Panc1 (cell line): ENCODE results near the gene FAM227B. TPM values are rescaled to one million over a fixed set of nuclear protein-coding genes. Genes with fewer than 3 reads are reported as not detected.
"Not testable (repeated sequence)": the region's sequence is repeated elsewhere in the genome, so short reads cannot be mapped to it uniquely, and the experiment has no call there.

Source experiments
- ATAC-seq: fragments of 200-7000 bp; cut with Tn5 transposase; 2 replicates; pipeline ENCODE4 v1.9.1; 2020; ENCODE audit warnings: mild to moderate bottlenecking, moderate library complexity
- BruUV-seq: library from RNA; stranded (reverse); fragments of 400-500 nt; replicated peaks from 2 replicates; lab custom pipeline; 2021; lab: Mats Ljungman, UMichigan
- CTCF ChIA-PET: fragments of 300-600 bp; sonication (Branson Sonifier 250); formaldehyde crosslinking; loops from one replicate; lab custom pipeline; 2022; ENCODE audit warnings: antibody characterized with exemption; lab: Charles Lee
- POLR2A ChIA-PET: fragments of 300-600 bp; sonication (Branson Sonifier 250); formaldehyde crosslinking; loops from one replicate; lab custom pipeline; 2022; ENCODE audit warnings: antibody characterized with exemption; lab: Charles Lee
- DNase-seq: peaks from one replicate; pipeline ENCODE4 v3.0.0-alpha.2; 2010; ENCODE audit warnings: low read depth, low spot score
- H3K27ac ChIP-seq: 2 replicates; pipeline ENCODE4 v1.5.1; 2011; ENCODE audit warnings: mild to moderate bottlenecking, low read length, inconsistent platforms
- H3K27me3 ChIP-seq: fragments of 200-500 bp; sonication (Bioruptor generic); 2 replicates; pipeline ENCODE4 v1.6.0; 2014; ENCODE audit warnings: low read length, inconsistent platforms; ENCODE audit not compliant: control insufficient read depth, insufficient read depth
- H3K36me3 ChIP-seq: fragments of 200-500 bp; sonication (Bioruptor generic); 2 replicates; pipeline ENCODE4 v1.5.1; 2014; ENCODE audit warnings: inconsistent platforms, mild to moderate bottlenecking, low read length, moderate library complexity; ENCODE audit not compliant: control insufficient read depth, insufficient read depth
- H3K4me1 ChIP-seq: 2 replicates; pipeline ENCODE4 v1.5.1; 2011; ENCODE audit warnings: inconsistent platforms, mild to moderate bottlenecking, low read length, moderate library complexity; ENCODE audit not compliant: control insufficient read depth, insufficient read depth
- H3K4me3 ChIP-seq, 2 experiments: 2 replicates each; pipeline ENCODE4 v1.5.1; 2011 to 2012; ENCODE audit warnings: low read depth in 2 of 2, low read length in 2 of 2, mild to moderate bottlenecking in 2 of 2, inconsistent platforms in 1 of 2, moderate library complexity in 1 of 2
- H3K9me3 ChIP-seq: fragments of 200-500 bp; sonication (Bioruptor generic); 2 replicates; pipeline ENCODE4 v1.5.1; 2014; ENCODE audit warnings: low read depth, mild to moderate bottlenecking, inconsistent platforms, low read length, moderate library complexity; ENCODE audit not compliant: control insufficient read depth, insufficient read depth
- CTCF ChIP-seq: fragments of 450-650 bp; IDR thresholded peaks from 2 replicates; pipeline ENCODE4 v1.5.1; 2017; ENCODE audit warnings: mild to moderate bottlenecking
- POLR2AphosphoS5 ChIP-seq: IDR thresholded peaks from 2 replicates; pipeline ENCODE4 v1.6.1; 2012; ENCODE audit warnings: mild to moderate bottlenecking, low read depth, low read length, moderate library complexity
- SIN3A ChIP-seq: IDR thresholded peaks from 2 replicates; pipeline ENCODE4 v1.6.1; 2012; ENCODE audit warnings: low read depth, mild to moderate bottlenecking, low read length, moderate library complexity, borderline replicate concordance; ENCODE audit not compliant: insufficient read depth
- TCF7L2 ChIP-seq: IDR thresholded peaks from 2 replicates; pipeline ENCODE4 v1.6.1; 2011; ENCODE audit warnings: mild to moderate bottlenecking, low read depth, low read length, inconsistent platforms
- in situ Hi-C: cut with HindIII; loops from 2 replicates; pipeline ENCODE4 v1.10.0; 2016; ENCODE audit warnings: low sequenced_read_pairs, low pct_unique_long_range_greater_than_20kb
- intact Hi-C: fragments of 100-400 bp; cut with micrococcal nuclease; formaldehyde crosslinking; loops from one replicate; pipeline ENCODE4 v1.10.0; 2022; ENCODE audit not compliant: unreplicated experiment
- total RNA-seq: library from RNA; stranded (reverse); gene quantifications from one replicate; pipeline ENCODE4 v1.2.1, GENCODE V29; 2021; ENCODE audit not compliant: unreplicated experiment
- TF ChIP-seq, protein P1 (sequence below), 2 experiments: IDR thresholded peaks; 2 replicates each; pipeline ENCODE4 v1.6.1; 2011 to 2012; ENCODE audit warnings: low read depth in 2 of 2, control low read depth in 1 of 2, low read length in 1 of 2, mild to moderate bottlenecking in 1 of 2, moderate library complexity in 1 of 2; ENCODE audit not compliant: insufficient read depth in 1 of 2

FAM227B gene
- total RNA-seq, 1 experiment from 2014 or later: 1.2 TPM

DNA sequence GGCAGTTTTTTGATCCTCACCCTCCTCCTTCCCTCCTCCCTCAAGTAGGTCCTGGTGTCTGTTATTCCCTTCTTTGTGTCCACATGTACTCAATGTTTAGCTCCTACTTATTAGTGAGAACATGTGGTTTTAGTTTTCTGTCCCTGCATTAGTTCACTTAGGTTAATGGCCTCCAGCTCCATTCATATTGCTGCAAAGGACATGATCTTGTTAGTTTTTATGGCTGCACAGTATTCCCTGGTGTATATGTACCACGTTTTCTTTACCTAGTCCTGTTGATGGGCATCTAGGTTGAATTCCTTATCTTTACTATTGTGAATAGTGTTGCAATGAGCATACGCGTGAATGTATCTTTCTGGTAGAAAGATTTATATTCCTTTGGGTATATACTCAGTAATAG is 259.2 kb downstream of the FAM227B start:
- Histone ChIP-seq H3K4me1 (no peaks in the 10 kb centered on the region), H3K27ac (no peak overlapping the region), H3K9me3 (no peaks in the 10 kb centered on the region), H3K36me3 (no peaks in the 10 kb centered on the region), H3K4me3 (no peak overlapping the region), H3K27me3 (no peaks in the 10 kb centered on the region)
- ChIA-PET CTCF (no interaction called here), POLR2A (no interaction called here)
- in situ Hi-C loops (no loop called here), intact Hi-C loops (no loop called here)
- ATAC-seq: no peak
- TF ChIP-seq, protein P1, sequence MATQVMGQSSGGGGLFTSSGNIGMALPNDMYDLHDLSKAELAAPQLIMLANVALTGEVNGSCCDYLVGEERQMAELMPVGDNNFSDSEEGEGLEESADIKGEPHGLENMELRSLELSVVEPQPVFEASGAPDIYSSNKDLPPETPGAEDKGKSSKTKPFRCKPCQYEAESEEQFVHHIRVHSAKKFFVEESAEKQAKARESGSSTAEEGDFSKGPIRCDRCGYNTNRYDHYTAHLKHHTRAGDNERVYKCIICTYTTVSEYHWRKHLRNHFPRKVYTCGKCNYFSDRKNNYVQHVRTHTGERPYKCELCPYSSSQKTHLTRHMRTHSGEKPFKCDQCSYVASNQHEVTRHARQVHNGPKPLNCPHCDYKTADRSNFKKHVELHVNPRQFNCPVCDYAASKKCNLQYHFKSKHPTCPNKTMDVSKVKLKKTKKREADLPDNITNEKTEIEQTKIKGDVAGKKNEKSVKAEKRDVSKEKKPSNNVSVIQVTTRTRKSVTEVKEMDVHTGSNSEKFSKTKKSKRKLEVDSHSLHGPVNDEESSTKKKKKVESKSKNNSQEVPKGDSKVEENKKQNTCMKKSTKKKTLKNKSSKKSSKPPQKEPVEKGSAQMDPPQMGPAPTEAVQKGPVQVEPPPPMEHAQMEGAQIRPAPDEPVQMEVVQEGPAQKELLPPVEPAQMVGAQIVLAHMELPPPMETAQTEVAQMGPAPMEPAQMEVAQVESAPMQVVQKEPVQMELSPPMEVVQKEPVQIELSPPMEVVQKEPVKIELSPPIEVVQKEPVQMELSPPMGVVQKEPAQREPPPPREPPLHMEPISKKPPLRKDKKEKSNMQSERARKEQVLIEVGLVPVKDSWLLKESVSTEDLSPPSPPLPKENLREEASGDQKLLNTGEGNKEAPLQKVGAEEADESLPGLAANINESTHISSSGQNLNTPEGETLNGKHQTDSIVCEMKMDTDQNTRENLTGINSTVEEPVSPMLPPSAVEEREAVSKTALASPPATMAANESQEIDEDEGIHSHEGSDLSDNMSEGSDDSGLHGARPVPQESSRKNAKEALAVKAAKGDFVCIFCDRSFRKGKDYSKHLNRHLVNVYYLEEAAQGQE (IDR thresholded peaks at IDR 0.05; ENCODE audit: insufficient read depth in 1 of 2, low read depth in 2 of 2, low read length in 1 of 2): no peak
- no peak for TF ChIP-seq POLR2AphosphoS5
- TF ChIP-seq SIN3A: no peak
- TF ChIP-seq TCF7L2: no peak
- no peak for TF ChIP-seq CTCF
- no TSS peak for BruUV-seq
- DNase-seq: no peak

- H3K36me3 ChIP-seq, H3K4me1 ChIP-seq, H3K27me3 ChIP-seq, H3K9me3 ChIP-seq, H3K27ac ChIP-seq, DNase-seq, BruUV-seq, CTCF ChIA-PET, ATAC-seq, POLR2A ChIA-PET, in situ Hi-C loops, H3K4me3 ChIP-seq, intact Hi-C loops: not testable (repeated sequence)
Measured at GRCh38 chr15:49354439-49354838, 266.2 kb downstream of the FAM227B start.

GRCh38 chr15:49343546-49343945 is 277.1 kb downstream of the FAM227B start:
- TF ChIP-seq TCF7L2: no peak
- TF ChIP-seq POLR2AphosphoS5: no peak
- TF ChIP-seq SIN3A: no peak
- TF ChIP-seq, protein P1 (IDR thresholded peaks at IDR 0.05; ENCODE audit: insufficient read depth in 1 of 2, low read depth in 2 of 2, low read length in 1 of 2): no peak
- TF ChIP-seq CTCF: no peak
- no peaks in the 10 kb centered on the region for H3K9me3 ChIP-seq
- BruUV-seq: no TSS peak
- H3K36me3 ChIP-seq: no peaks in the 10 kb centered on the region
- ATAC-seq (no peak), DNase-seq (no peak)
- intact Hi-C loops (no loop called here), in situ Hi-C loops (no loop called here)
- ChIA-PET CTCF (no interaction called here), POLR2A (no interaction called here)
- H3K27ac ChIP-seq: no peak overlapping the region
- no peaks in the 10 kb centered on the region for H3K4me1 ChIP-seq
- H3K4me3 ChIP-seq: no peak overlapping the region
- H3K27me3 ChIP-seq: no peaks in the 10 kb centered on the region
